Keratinocyte (primary cell): Measurements from ENCODE around the gene KRT77. TPM values are rescaled to one million over a fixed set of nuclear protein-coding genes. Genes with fewer than 3 reads are reported as not detected.

Experiments
- DNase-seq: peaks from one replicate; pipeline ENCODE4 v3.0.0-alpha.2; 2011; ENCODE audit warnings: low read depth, missing footprints, low spot score
- FAIRE-seq: peaks from 2 replicates; lab custom pipeline; 2011; peaks lifted over from hg19 to GRCh38; lab: Jason Lieb, UNC
- H2AFZ ChIP-seq: 2 replicates; pipeline ENCODE4 v1.6.0; 2012; ENCODE audit warnings: low read length, control low read depth, inconsistent platforms; ENCODE audit not compliant: control insufficient read depth
- H3K27ac ChIP-seq: 2 replicates; pipeline ENCODE4 v1.5.1; 2011; ENCODE audit warnings: low read length; ENCODE audit not compliant: control insufficient read depth, insufficient read depth
- H3K27me3 ChIP-seq: 3 replicates; pipeline ENCODE4 v1.6.0; 2011; ENCODE audit warnings: low read length; ENCODE audit not compliant: control insufficient read depth, insufficient read depth; ENCODE audit errors: extremely low read depth
- H3K36me3 ChIP-seq, 2 experiments: 2 replicates in 1 of 2; 3 replicates in 1 of 2; pipeline ENCODE4 v1.5.1; 2011; ENCODE audit warnings: low read length in 2 of 2, mild to moderate bottlenecking in 1 of 2; ENCODE audit not compliant: control insufficient read depth in 2 of 2, insufficient read depth in 2 of 2; ENCODE audit errors: extremely low read depth in 1 of 2
- H3K4me1 ChIP-seq: 3 replicates; pipeline ENCODE4 v1.5.1; 2011; ENCODE audit warnings: low read length; ENCODE audit not compliant: control insufficient read depth, insufficient read depth; ENCODE audit errors: extremely low read depth
- H3K4me2 ChIP-seq: 3 replicates; pipeline ENCODE4 v1.6.0; 2011; ENCODE audit warnings: low read depth, low read length; ENCODE audit not compliant: control insufficient read depth, insufficient read depth; ENCODE audit errors: extremely low read depth
- H3K4me3 ChIP-seq, 3 experiments: fragments of 200-600 bp in 1 of 3; sonication (generic) in 1 of 3; 2 replicates in 2 of 3; 3 replicates in 1 of 3; pipeline ENCODE4 v1.5.1; 2011 to 2016; ENCODE audit warnings: low read length in 3 of 3, mild to moderate bottlenecking in 3 of 3, control low read depth in 2 of 3, inconsistent platforms in 1 of 3, low read depth in 1 of 3, mixed read lengths in 1 of 3, mixed run types in 1 of 3, moderate library complexity in 1 of 3; ENCODE audit not compliant: control insufficient read depth in 2 of 3, insufficient read depth in 2 of 3; ENCODE audit errors: extremely low read depth in 1 of 3
- H3K79me2 ChIP-seq: 2 replicates; pipeline ENCODE4 v1.6.0; 2012; ENCODE audit warnings: low read length; ENCODE audit not compliant: control insufficient read depth, insufficient read depth
- H3K9ac ChIP-seq: 3 replicates; pipeline ENCODE4 v1.6.0; 2011; ENCODE audit warnings: low read length; ENCODE audit not compliant: control insufficient read depth, insufficient read depth; ENCODE audit errors: extremely low read depth
- H3K9me1 ChIP-seq: 3 replicates; pipeline ENCODE4 v1.6.0; 2011; ENCODE audit warnings: low read length; ENCODE audit not compliant: control insufficient read depth, insufficient read depth; ENCODE audit errors: extremely low read depth
- H3K9me3 ChIP-seq: 2 replicates; pipeline ENCODE4 v1.5.1; 2012; ENCODE audit warnings: low read depth, low read length; ENCODE audit not compliant: control insufficient read depth
- H4K20me1 ChIP-seq: 3 replicates; pipeline ENCODE4 v1.6.0; 2011; ENCODE audit warnings: low read length; ENCODE audit not compliant: control insufficient read depth, insufficient read depth; ENCODE audit errors: extremely low read depth
- CTCF ChIP-seq, 3 experiments: IDR thresholded peaks in 1 of 3; conservative IDR thresholded peaks in 1 of 3; optimal IDR thresholded peaks in 1 of 3; 2 replicates in 2 of 3; 3 replicates in 1 of 3; pipeline versions ENCODE3 to v1.5.1; 2011; ENCODE audit warnings: low read length in 3 of 3, mild to moderate bottlenecking in 3 of 3, moderate library complexity in 2 of 3, control low read depth in 1 of 3, inconsistent platforms in 1 of 3; ENCODE audit not compliant: insufficient read depth in 2 of 3; ENCODE audit errors: extremely low read depth in 1 of 3
- EZH2 ChIP-seq: IDR thresholded peaks from one replicate; pipeline ENCODE4 v1.6.1; 2012; ENCODE audit warnings: inconsistent platforms, mild to moderate bottlenecking, low read length, moderate library complexity
- dilution Hi-C: fragments of 300-500 bp; cut with MboI; formaldehyde crosslinking; loops from one replicate; pipeline ENCODE4 v1.7.0; 2020; ENCODE audit warnings: low sequenced_read_pairs; ENCODE audit not compliant: extremely low pct_ligation_motif_present
- polyA plus RNA-seq, 5 experiments: library from polyadenylated mRNA; depleted of rRNA in 3 of 5; stranded (reverse) in 3 of 5; stranded (forward) in 1 of 5; unstranded in 1 of 5; fragments of >200 nt; gene quantifications; 1 replicate in 1 of 5; 2 replicates in 3 of 5; 3 replicates in 1 of 5; pipeline versions ENCODE4 v1.2.1 to v1.2.3, GENCODE V29; 2011 to 2012; ENCODE audit warnings: missing spikeins in 2 of 5, low read depth in 1 of 5, low replicate concordance in 1 of 5

Gene KRT77
- polyA plus RNA-seq, 1 donor (not counting 4 experiments of a cell fraction or from before 2014, with no cell fraction given) = 1.3 TPM

GRCh38 chr12:52735106-52735505 is 31.8 kb upstream of the KRT77 start:
- Histone ChIP-seq H3K9me3 (no peaks in the 10 kb centered on the region), H3K9me1 (no peaks in the 10 kb centered on the region), H3K4me1 (no peaks in the 10 kb centered on the region), H3K4me3 (no peak overlapping the region), H2AFZ (no peak overlapping the region), H3K27ac (no peak overlapping the region), H4K20me1 (no peaks in the 10 kb centered on the region), H3K27me3 (peaks cover 13% of the 10 kb centered on the region), H3K79me2 (no peaks in the 10 kb centered on the region), H3K4me2 (no peak overlapping the region), H3K36me3 (no peaks in the 10 kb centered on the region), H3K9ac (no peak overlapping the region)
- dilution Hi-C loops = no loop called here
- FAIRE-seq (no peak), DNase-seq (no peak)
- TF ChIP-seq CTCF (optimal IDR thresholded peaks at IDR 0.05 in 1 of 3, IDR thresholded peaks at IDR 0.05 in 1 of 3, conservative IDR thresholded peaks at IDR 0.05 in 1 of 3; ENCODE audit: extremely low read depth in 1 of 3, insufficient read depth in 2 of 3, low read length in 3 of 3) = no peak
- TF ChIP-seq EZH2 = no peak

DNA sequence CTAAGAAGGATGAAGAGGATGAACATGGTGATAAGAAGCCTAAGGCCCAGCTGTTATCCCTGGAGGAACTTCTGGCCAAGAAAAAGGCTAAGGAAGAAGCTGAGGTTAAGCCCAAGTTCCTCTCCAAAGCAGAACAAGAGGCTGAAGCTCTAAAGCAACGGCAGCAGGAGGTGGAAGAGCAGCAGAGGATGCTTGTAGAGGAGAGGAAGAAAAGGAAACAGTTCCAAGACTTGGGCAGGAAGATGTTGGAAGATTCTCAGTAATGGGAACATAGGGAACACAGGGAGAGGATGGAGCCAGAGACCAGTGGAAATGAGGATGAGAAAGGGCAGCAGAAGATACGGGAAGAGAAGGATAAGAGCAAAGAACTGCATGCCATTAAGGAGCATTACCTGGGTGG is 27.5 kb upstream of the KRT77 start:
- Histone ChIP-seq H3K9me3 (no peaks in the 10 kb centered on the region), H3K9ac (no peak overlapping the region), H3K4me3 (no peak overlapping the region), H4K20me1 (no peaks in the 10 kb centered on the region), H3K36me3 (no peaks in the 10 kb centered on the region), H2AFZ (no peak overlapping the region), H3K27ac (no peak overlapping the region), H3K4me2 (no peak overlapping the region), H3K4me1 (peaks cover 2% of the 10 kb centered on the region), H3K79me2 (no peaks in the 10 kb centered on the region), H3K27me3 (peaks cover 16% of the 10 kb centered on the region), H3K9me1 (no peaks in the 10 kb centered on the region)
- FAIRE-seq = no peak
- dilution Hi-C loops = no loop called here
- no peak for TF ChIP-seq EZH2
- TF ChIP-seq CTCF (optimal IDR thresholded peaks at IDR 0.05 in 1 of 3, IDR thresholded peaks at IDR 0.05 in 1 of 3, conservative IDR thresholded peaks at IDR 0.05 in 1 of 3; ENCODE audit: extremely low read depth in 1 of 3, insufficient read depth in 2 of 3, low read length in 3 of 3) = no peak
- DNase-seq = no peak
